Progenitor cell of endocrine pancreas (in vitro differentiated cells): ENCODE data around the gene HGF. TPM values are rescaled to one million over a fixed set of nuclear protein-coding genes. Genes with fewer than 3 reads are reported as not detected.

Experiments
- DNase-seq: peaks from one replicate; pipeline ENCODE4 v3.0.0; 2021; ENCODE audit warnings: low spot score; ENCODE audit not compliant: unreplicated experiment
- H3K27ac Mint-ChIP-seq: 2 replicates; pipeline ENCODE4 v1.8.0; 2021; ENCODE audit warnings: mild to moderate bottlenecking, moderate library complexity, mixed read lengths
- H3K27me3 Mint-ChIP-seq: 2 replicates; pipeline ENCODE4 v1.8.0; 2021; ENCODE audit warnings: mixed read lengths
- H3K36me3 Mint-ChIP-seq: 2 replicates; pipeline ENCODE4 v1.8.0; 2022; ENCODE audit warnings: mixed read lengths; ENCODE audit not compliant: insufficient read depth
- H3K4me1 Mint-ChIP-seq: 2 replicates; pipeline ENCODE4 v1.8.0; 2021; ENCODE audit warnings: low read depth, mixed read lengths
- H3K4me3 Mint-ChIP-seq: 2 replicates; pipeline ENCODE4 v1.8.0; 2021; ENCODE audit warnings: low read depth, mild to moderate bottlenecking, moderate library complexity, mixed read lengths
- H3K9me3 Mint-ChIP-seq: 2 replicates; pipeline ENCODE4 v1.8.0; 2021; ENCODE audit warnings: low read depth, mixed read lengths
- CTCF ChIP-seq: fragments of 200-600 bp; sonication (generic); IDR thresholded peaks from one replicate; pipeline ENCODE4 v1.5.0; 2021; ENCODE audit warnings: antibody characterized with exemption, mild to moderate bottlenecking; ENCODE audit not compliant: unreplicated experiment
- total RNA-seq: library from RNA; stranded (reverse); gene quantifications from 2 replicates; pipeline ENCODE4 v1.2.1, GENCODE V29; 2021

Gene HGF
- total RNA-seq, 1 donor from 2014 or later: not detected

DNA sequence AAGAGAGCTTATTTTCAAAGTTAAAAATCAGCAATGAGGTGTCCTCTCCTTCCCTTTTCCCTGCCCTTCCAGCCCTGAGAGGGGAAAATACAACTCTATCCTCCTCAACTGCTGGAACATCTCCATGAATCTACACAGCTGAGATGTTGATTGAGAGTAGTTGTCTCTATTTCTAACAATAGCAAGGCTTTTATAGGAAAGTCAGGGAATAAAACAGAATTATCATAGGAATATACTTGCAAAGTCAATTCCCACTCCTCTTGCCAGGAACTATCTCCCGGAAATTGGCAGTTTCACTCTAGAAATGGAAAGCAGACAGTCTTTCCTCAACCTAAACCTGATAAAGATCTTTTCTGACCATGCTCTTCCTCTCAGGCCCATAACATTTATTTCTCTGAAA is 8.8 kb downstream of the HGF start:
- Mint-ChIP-seq H3K27ac (peak overlapping the region; percentile 58), H3K4me1 (no peaks in the 10 kb centered on the region), H3K9me3 (no peaks in the 10 kb centered on the region), H3K27me3 (no peaks in the 10 kb centered on the region), H3K4me3 (no peak overlapping the region), H3K36me3 (no peaks in the 10 kb centered on the region)
- DNase-seq: no peak
- no peak for TF ChIP-seq CTCF

DNA sequence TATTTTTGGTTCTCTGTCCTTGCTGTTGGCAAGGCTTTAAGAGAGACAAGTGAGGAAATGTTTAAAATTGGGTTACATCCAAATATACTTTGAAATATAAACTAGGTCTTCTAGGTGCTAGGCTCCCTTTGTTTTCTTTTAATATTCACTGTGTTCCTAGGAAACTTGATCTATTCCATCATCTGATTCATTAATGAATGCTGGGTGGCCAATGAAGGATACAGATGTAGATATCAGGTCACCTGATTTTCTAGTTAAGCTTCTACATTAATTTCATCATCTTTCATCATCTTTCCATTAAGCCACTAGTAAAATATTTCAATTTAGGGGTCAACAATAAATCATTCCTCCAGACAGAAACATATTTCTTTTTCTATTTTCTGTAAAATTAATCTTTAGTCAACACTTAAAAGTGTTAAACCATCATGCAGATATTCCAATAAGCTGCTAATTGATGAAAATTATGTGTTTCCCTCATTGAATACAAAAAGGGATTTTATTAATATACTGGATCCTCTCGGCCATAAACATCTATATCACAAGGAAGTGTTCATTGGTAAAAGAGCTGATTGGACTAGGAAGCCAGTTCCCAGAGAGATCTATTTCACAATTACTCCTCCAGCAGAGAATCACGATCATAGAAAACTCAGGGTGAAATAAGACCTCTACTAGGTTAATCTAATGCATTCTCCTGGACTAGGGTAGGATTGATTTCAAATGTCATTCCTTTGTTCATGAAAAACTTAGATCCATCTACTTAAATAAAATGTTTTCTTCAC is 14.7 kb downstream of the HGF start:
- no peak for DNase-seq
- no peaks in the 10 kb centered on the region for H3K36me3 Mint-ChIP-seq
- H3K9me3 Mint-ChIP-seq: no peaks in the 10 kb centered on the region
- H3K27me3 Mint-ChIP-seq: no peaks in the 10 kb centered on the region
- no peak for TF ChIP-seq CTCF
- H3K27ac Mint-ChIP-seq: no peak overlapping the region
- no peaks in the 10 kb centered on the region for H3K4me1 Mint-ChIP-seq
- H3K4me3 Mint-ChIP-seq: no peak overlapping the region

DNA sequence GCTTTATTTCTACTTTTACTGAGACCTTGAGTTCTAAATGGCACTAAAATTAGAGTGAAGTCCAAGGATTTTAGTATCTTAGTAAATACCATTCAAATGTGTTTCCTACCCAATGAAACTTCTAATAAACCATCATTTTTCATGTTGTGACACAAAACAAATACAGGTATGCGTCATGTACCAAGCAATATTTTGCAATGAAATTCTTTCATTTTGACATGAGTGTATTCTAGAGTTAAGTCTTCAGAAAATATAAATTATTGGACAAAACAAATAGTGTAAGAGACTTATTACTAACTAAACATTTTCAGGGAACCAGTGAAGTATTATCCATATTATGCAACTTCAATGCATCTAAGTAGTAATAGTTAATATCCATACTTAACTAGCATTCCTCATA is 16.5 kb downstream of the HGF start:
- H3K4me3 Mint-ChIP-seq: no peak overlapping the region

GRCh38 chr7:81752318-81752714 is 17.5 kb downstream of the HGF start:
- Mint-ChIP-seq H3K36me3 (no peaks in the 10 kb centered on the region), H3K27ac (no peak overlapping the region), H3K4me3 (no peak overlapping the region), H3K27me3 (no peaks in the 10 kb centered on the region), H3K4me1 (no peaks in the 10 kb centered on the region), H3K9me3 (no peaks in the 10 kb centered on the region)
- no peak for TF ChIP-seq CTCF
- DNase-seq: no peak

More for the DNA sequence above, 16.5 kb downstream of the HGF start:
- no peaks in the 10 kb centered on the region for H3K36me3 Mint-ChIP-seq
- H3K27ac Mint-ChIP-seq: no peak overlapping the region
- H3K9me3 Mint-ChIP-seq: no peaks in the 10 kb centered on the region
- DNase-seq: no peak
- H3K27me3 Mint-ChIP-seq: no peaks in the 10 kb centered on the region
- H3K4me1 Mint-ChIP-seq: no peaks in the 10 kb centered on the region
- no peak for TF ChIP-seq CTCF

GRCh38 chr7:81751619-81752317 is 18.1 kb downstream of the HGF start:
- Mint-ChIP-seq H3K27ac (no peak overlapping the region), H3K4me1 (no peaks in the 10 kb centered on the region), H3K4me3 (no peak overlapping the region), H3K27me3 (no peaks in the 10 kb centered on the region), H3K36me3 (no peaks in the 10 kb centered on the region), H3K9me3 (no peaks in the 10 kb centered on the region)
- TF ChIP-seq CTCF: no peak
- DNase-seq: no peak
